Uterus (tissue), 4 donors: Measurements from ENCODE around the gene GRK2. TPM values are rescaled to one million over a fixed set of nuclear protein-coding genes. Genes with fewer than 3 reads are reported as not detected.

Experiments used
- DNase-seq, 2 donors: peaks; one replicate each; pipeline ENCODE4 v3.0.0-alpha.2; 2019 to 2020
- H3K27ac ChIP-seq, 2 donors: fragments of 200-600 bp; sonication (generic); 1 replicate in 1 of 2; 2 replicates in 1 of 2; pipeline ENCODE4 v1.5.1; 2016 to 2018
- H3K27me3 ChIP-seq, 2 donors: fragments of 200-600 bp; sonication (generic); one replicate each; pipeline ENCODE4 v1.5.1; 2018 to 2019; ENCODE audit warnings: control low read depth in 1 of 2
- H3K36me3 ChIP-seq, 2 donors: fragments of 200-600 bp; sonication (generic); one replicate each; pipeline ENCODE4 v1.5.1; 2019; ENCODE audit warnings: control low read depth in 1 of 2
- H3K4me1 ChIP-seq, 2 donors: fragments of 200-600 bp; sonication (generic); one replicate each; pipeline ENCODE4 v1.5.1; 2018 to 2019; ENCODE audit warnings: control low read depth in 1 of 2
- H3K4me3 ChIP-seq, 2 donors: fragments of 200-600 bp; sonication (generic); 1 replicate in 1 of 2; 2 replicates in 1 of 2; pipeline ENCODE4 v1.5.1; 2018 to 2019; ENCODE audit warnings: mild to moderate bottlenecking in 1 of 2
- H3K9me3 ChIP-seq, 2 donors: fragments of 200-600 bp; sonication (generic); one replicate each; pipeline ENCODE4 v1.5.1; 2019; ENCODE audit warnings: control low read depth in 1 of 2
- CTCF ChIP-seq, 4 experiments: fragments of 200-600 bp in 2 of 4; fragments of 450-650 bp in 2 of 4; sonication (generic) in 2 of 4; IDR thresholded peaks; one replicate each; pipeline ENCODE4 v1.5.1; 2016 to 2019; ENCODE audit warnings: antibody characterized with exemption in 4 of 4, mild to moderate bottlenecking in 2 of 4, moderate library complexity in 1 of 4
- POLR2A ChIP-seq, 2 donors: fragments of 450-650 bp; IDR thresholded peaks; one replicate each; pipeline ENCODE4 v1.6.1; 2016; ENCODE audit warnings: antibody characterized with exemption in 2 of 2, mild to moderate bottlenecking in 1 of 2, moderate library complexity in 1 of 2
- intact Hi-C: fragments of 100-400 bp; cut with DNase I; formaldehyde crosslinking; loops from one replicate; pipeline ENCODE4 v1.15.1; 2023; ENCODE audit warnings: low total_unique reads
- total RNA-seq, 4 donors: library from RNA; depleted of rRNA in 3 of 4; stranded (reverse); fragments of >200 nt in 3 of 4; gene quantifications; one replicate each; pipeline versions ENCODE4 v1.1.0 to v1.2.4, GENCODE V29; 2014 to 2023
- donor health status: DM: yes; HTN: yes; CAD: no.

The GRK2 gene
- total RNA-seq, 4 donors from 2014 or later, result 25.0 to 93.8 (median 64.2) TPM

GRCh38 chr11:67276781-67277230 lies 10.5 kb downstream of the GRK2 start:
- Histone ChIP-seq H3K36me3 (no peaks in the 10 kb centered on the region), H3K4me1 (peaks cover 1 to 35% of the 10 kb centered on the region in 2 donors), H3K27ac (peak overlapping the region; percentile 85 to 88), H3K27me3 (no peaks in the 10 kb centered on the region), H3K4me3 (no peak overlapping the region), H3K9me3 (no peaks in the 10 kb centered on the region)
- TF ChIP-seq POLR2A (IDR thresholded peaks at IDR 0.05), result no peak
- TF ChIP-seq CTCF (IDR thresholded peaks at IDR 0.05), result peak in 1 of 4 experiments; percentile 36
- intact Hi-C loops, result no loop called here
- peak in 1 of 2 donors; percentile 57 for DNase-seq

GRCh38 chr11:67277231-67277961 lies 11.1 kb downstream of the GRK2 start:
- intact Hi-C loops, result no loop called here
- peak; percentile 80 for DNase-seq
- peak in 2 of 4 experiments; percentile 2 to 17 for TF ChIP-seq CTCF (IDR thresholded peaks at IDR 0.05)
- peak; percentile 25 to 26 for TF ChIP-seq POLR2A (IDR thresholded peaks at IDR 0.05)
- peak overlapping the region; percentile 85 to 88 for H3K27ac ChIP-seq
- H3K9me3 ChIP-seq, result no peaks in the 10 kb centered on the region
- peak overlapping the region in 1 of 2 donors; percentile 25 for H3K4me3 ChIP-seq
- H3K4me1 ChIP-seq, result peaks cover 0 to 35% of the 10 kb centered on the region in 2 donors
- H3K27me3 ChIP-seq, result no peaks in the 10 kb centered on the region
- no peaks in the 10 kb centered on the region for H3K36me3 ChIP-seq

GRCh38 chr11:67278135-67278938 lies 12.1 kb downstream of the GRK2 start:
- peak in 1 of 2 donors; percentile 15 for DNase-seq
- TF ChIP-seq CTCF (IDR thresholded peaks at IDR 0.05) (no peak), POLR2A (IDR thresholded peaks at IDR 0.05) (no peak)
- no peaks in the 10 kb centered on the region for H3K9me3 ChIP-seq
- H3K4me1 ChIP-seq, result peaks cover 0 to 34% of the 10 kb centered on the region in 2 donors
- peak overlapping the region; percentile 85 to 88 for H3K27ac ChIP-seq
- no peaks in the 10 kb centered on the region for H3K27me3 ChIP-seq
- H3K36me3 ChIP-seq, result no peaks in the 10 kb centered on the region
- H3K4me3 ChIP-seq, result no peak overlapping the region
- intact Hi-C loops, result no loop called here

DNA sequence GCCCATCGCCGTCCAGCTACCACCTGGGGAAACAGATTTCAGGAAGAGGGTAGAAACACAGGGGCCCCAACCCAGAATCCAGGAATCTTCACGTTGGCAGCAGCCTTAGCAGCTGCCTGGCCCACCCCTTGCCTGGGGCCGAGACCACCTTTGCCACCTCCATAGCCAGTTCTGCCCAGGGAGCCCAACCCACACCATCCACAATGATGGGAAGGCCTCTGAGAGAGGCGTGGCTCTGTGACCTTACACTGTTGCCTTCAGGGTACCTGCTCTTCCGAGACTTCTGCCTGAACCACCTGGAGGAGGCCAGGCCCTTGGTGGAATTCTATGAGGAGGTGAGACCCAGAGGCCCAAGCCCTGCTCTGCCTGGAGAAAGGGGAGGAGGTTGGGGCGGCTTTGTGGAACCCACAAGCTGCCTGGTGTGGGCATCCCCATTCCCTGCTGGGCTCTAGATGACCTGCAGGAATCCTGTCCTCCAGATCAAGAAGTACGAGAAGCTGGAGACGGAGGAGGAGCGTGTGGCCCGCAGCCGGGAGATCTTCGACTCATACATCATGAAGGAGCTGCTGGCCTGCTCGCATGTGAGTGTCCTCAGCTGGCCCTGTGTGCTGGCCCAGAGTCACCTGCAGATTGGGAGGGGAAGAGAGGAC lies 12.8 kb downstream of the GRK2 start:
- H3K4me1 ChIP-seq, result peaks cover 0 to 31% of the 10 kb centered on the region in 2 donors
- DNase-seq, result no peak

More for the DNA sequence above, 12.8 kb downstream of the GRK2 start:
- H3K36me3 ChIP-seq, result no peaks in the 10 kb centered on the region
- H3K4me3 ChIP-seq, result no peak overlapping the region
- H3K27me3 ChIP-seq, result no peaks in the 10 kb centered on the region
- intact Hi-C loops, result no loop called here
- TF ChIP-seq POLR2A (IDR thresholded peaks at IDR 0.05) (no peak), CTCF (IDR thresholded peaks at IDR 0.05) (no peak)
- no peaks in the 10 kb centered on the region for H3K9me3 ChIP-seq
- peak overlapping the region in 1 of 2 donors; percentile 88 for H3K27ac ChIP-seq
